HG03175 (cell line): ENCODE data around the gene IFNAR1.

ENCODE experiments used
- ATAC-seq: cut with Tn5 transposase; IDR thresholded peaks from one replicate; pipeline ENCODE4 v1.9.1; 2021; ENCODE audit warnings: mild to moderate bottlenecking, moderate library complexity; ENCODE audit not compliant: unreplicated experiment

The IFNAR1 gene

DNA sequence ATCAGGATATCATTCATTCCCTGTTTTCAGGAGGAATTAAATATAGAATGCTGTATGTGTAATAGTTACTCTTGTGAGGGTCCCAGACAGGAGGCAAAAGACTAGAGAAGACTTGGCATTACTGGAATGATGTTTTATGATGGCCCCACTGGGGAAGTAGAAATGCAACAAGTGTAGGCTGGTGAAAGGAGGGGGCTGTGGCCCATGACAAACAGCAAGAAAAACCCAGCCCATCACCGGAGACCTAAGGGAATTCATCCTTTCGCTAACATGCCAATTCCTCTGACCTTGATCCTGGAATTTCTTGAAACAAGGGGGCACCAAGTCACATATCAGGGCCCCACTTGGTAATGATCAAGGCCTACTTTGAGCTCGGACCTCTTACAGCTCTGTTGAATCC lies 72.9 kb downstream of the IFNAR1 start:
- ATAC-seq, result no peak

DNA sequence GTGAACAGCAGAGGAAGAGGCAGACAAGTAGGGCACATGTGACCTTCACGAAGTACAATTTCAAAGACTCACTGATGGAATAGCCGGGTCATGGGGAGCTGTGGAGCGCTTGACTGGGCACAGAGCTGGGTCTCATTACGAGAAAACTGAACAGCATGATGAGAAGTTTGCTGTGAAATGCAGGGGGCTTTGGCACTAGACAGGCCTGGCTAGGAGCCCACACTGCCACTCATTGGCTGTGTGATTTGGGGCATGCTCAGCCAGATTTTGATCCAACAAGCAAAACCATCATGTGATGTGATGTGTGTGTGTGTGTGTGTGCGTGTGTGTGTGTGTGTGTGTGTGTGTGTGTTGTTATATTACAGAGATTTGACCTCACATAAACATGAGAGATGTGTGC lies 73.6 kb downstream of the IFNAR1 start:
- no peak for ATAC-seq

DNA sequence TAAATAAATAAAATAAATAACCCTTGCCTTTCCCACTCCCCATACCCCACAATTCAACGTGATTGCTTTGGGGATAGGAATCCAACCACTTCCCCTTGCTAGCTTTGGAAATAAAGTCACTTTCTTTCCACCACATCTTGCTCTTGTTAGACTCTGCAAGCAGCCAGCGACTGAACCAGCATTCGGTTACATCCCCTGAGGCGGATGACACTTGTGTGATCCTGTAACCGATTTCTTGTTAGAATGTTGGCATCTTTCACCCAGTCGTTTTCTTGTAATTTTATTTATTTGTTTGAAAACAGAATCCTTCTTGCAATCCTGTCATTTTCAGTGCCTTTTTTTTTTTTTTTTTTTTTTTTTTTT lies 76.8 kb downstream of the IFNAR1 start:
- no peak for ATAC-seq

DNA sequence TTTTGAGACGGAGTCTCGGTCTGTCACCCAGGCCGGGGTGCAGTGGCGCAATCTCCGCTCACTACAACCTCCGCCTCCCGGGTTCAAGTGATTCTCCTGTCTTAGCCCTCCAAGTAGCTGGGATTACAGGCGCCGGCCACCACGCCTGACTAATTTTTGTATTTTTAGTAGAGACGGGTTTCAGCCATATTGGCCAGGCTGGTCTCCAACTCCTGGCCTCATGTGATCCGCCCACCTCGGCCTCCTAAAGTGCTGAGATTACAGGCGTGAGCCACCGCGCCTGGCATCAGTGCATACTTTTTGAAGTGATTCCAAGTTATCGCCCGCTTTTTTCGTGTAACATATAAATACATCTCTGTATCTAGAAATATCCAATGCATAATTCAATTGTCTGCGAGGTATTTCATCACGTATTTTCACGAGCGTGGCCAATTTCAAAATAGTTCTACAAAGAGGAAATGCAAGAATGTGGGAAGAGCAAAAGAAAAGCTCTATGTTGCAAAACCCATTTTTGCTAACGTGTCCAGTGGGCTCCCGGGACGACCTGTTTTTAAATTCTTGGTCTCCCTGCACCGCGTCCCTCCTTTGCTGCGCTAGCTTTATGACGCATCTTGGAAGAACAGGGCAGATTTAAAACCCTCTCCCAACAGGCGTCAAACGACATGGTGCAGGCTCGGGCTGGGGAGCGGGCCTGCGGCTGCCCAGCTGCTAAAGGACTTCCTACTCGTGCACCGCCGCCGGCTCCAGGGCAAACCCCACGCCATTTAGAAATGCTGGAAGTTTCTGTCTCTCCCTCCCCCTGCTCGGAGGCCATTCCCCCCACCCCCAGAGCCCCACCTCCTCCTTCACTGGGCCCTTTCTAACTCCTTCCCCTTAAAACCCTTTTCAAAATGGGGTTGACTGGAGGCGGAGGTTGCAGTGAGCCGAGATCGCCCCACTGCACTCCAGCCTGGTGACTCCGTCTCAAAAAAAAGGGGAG lies 77.5 kb downstream of the IFNAR1 start:
- ATAC-seq, result no peak

GRCh38 chr21:33403128-33403785 lies 78.5 kb downstream of the IFNAR1 start, which contains the start of gene IFNGR2:
Gene IFNGR2, plus strand, starts transcription at chr21:33403413. Its CDS starts 131 bp downstream, at chr21:33403544.
- peak; percentile 29 for ATAC-seq

DNA sequence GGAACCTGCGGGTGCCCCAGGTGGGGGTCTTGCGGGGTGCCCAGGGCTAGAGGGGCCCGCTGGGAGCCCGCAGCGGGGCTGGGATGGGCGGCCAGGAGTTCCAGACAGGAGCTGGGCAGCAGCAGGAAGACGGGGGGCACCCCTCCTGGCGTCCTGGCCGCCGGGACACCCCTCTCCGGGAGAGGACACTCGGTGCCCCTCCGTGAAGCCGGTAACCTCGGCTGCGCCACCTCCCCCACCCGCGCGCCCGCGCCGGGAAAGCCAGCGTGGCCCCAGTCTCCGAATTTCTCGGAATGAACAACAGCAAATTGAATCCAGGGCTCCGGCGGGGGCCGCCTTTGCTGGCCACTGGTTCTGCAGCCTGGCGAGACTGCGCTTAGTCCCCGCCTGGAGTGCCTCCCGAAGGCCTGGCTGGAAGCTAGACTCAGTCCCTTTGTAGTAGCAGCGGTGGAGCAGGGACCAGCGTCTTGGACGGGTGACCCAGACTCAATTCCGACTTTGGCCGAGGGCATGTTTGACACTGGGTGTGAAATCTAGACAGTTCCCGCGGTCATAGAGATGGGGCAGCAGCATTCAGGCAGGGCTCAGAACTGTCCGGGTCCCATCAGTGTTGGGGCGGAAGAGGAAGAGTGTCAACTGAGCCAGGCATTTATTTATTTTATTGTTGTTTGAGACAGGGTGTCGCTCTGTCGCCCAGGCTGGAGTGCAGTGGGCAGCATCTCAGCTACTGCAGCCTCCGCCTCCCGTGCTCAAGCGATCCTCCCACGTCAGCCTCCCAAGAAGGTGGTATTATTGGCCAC lies 79.2 kb downstream of the IFNAR1 start:
- ATAC-seq, result peak; percentile 57

DNA sequence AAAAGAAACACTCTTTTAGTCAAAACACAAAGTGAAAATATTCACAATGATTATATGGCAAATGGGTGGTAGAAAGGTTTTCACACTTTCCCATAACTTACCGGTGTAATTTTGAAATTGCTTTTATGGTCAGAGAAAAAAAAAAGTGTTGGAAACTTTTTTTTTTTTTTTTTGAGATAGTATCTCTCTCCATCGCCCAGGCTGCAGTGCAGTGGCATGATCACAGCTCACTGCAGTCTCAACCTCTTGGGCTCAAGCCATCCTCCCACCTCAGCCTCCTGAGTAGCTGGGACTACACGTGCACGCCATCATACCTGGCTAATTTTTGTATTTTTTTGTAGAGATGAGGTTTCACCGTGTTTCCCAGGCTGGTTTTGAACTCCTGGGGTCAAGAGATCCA lies 81.7 kb downstream of the IFNAR1 start:
- no peak for ATAC-seq
